ENCODE results near the gene RAB40B. TPM values are rescaled to one million over a fixed set of nuclear protein-coding genes. Genes with fewer than 3 reads are reported as not detected.

The RAB40B gene
- total and polyA plus RNA-seq, 2 experiments from 2014 or later, result 20.0 to 27.8 TPM

DNA sequence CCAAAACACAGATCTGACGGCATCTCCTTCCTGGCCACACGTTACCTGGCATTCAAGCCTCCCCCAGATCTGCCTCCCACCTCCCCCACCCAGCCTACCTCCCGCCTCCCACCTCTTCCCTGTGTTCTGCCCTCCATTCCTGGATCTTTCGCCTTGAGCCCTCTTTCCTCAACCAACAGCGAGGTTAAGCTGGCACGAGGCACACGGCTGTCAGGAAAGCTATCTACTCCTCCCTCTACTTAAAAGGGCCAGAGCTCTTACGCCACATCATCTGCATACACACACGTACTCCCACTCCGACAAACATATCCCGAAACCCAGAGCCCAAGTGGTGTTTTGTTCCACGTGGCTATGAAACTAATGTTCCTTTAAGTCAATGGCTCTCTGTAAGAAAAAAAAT, 68.3 kb downstream of the RAB40B start:
- no peaks in the 10 kb centered on the region for H3K36me3 ChIP-seq (replicated peaks; ENCODE audit: insufficient read depth, low read depth)

DNA sequence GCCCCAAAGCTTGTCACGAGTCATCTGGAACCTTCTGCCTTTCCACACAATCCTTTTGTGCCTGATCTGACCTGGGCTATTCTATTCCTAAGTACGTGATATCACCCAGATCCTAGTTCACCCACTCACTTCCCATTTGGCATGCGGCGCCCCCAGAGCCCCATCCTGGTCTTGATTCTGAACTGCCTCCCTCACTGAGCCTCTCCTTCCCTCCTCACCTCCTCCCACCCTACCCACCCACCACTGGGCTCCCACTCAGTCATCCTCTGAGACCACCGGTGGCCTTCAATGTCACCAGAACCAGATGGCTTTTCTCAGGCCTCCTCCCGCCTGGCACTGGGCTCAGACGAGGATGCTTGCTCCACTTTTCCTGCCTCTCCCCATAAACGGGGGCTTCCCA, 68.8 kb downstream of the RAB40B start:
- Histone ChIP-seq H3K27me3 (no peaks in the 10 kb centered on the region), H3K4me3 (no peak overlapping the region), H3K36me3 (replicated peaks; ENCODE audit: insufficient read depth, low read depth) (no peaks in the 10 kb centered on the region), H3K9me2 (replicated peaks; ENCODE audit: insufficient read depth) (no peaks in the 10 kb centered on the region), H3K9me3 (ENCODE audit: low read depth) (no peaks in the 10 kb centered on the region), H4K20me1 (ENCODE audit: insufficient read depth, poor library complexity, severe bottlenecking) (peaks cover 4% of the 10 kb centered on the region), H3K27ac (no peak overlapping the region), H3K79me2 (peaks cover 79% of the 10 kb centered on the region), H3K4me2 (no peak overlapping the region), H2AFZ (no peak overlapping the region), H3K4me1 (ENCODE audit: insufficient read depth) (no peaks in the 10 kb centered on the region)
- DNase-seq (ENCODE audit: low spot score), result no peak
- TF ChIP-seq, protein P1, sequence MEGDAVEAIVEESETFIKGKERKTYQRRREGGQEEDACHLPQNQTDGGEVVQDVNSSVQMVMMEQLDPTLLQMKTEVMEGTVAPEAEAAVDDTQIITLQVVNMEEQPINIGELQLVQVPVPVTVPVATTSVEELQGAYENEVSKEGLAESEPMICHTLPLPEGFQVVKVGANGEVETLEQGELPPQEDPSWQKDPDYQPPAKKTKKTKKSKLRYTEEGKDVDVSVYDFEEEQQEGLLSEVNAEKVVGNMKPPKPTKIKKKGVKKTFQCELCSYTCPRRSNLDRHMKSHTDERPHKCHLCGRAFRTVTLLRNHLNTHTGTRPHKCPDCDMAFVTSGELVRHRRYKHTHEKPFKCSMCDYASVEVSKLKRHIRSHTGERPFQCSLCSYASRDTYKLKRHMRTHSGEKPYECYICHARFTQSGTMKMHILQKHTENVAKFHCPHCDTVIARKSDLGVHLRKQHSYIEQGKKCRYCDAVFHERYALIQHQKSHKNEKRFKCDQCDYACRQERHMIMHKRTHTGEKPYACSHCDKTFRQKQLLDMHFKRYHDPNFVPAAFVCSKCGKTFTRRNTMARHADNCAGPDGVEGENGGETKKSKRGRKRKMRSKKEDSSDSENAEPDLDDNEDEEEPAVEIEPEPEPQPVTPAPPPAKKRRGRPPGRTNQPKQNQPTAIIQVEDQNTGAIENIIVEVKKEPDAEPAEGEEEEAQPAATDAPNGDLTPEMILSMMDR (IDR thresholded peaks at IDR 0.05; ENCODE audit: poor library complexity), result no peak
- TF ChIP-seq EZH2 (IDR thresholded peaks at IDR 0.05; ENCODE audit: borderline replicate concordance) (no peak), EZH2phosphoT487 (IDR thresholded peaks at IDR 0.05; ENCODE audit: low read depth, severe bottlenecking, unreplicated experiment) (no peak)
- 89% methylated on average over 6 of the region's 8 CpGs for WGBS (ENCODE audit: low lambda C conversion rate, missing lambda C conversion rate)

More for the DNA sequence above, 68.3 kb downstream of the RAB40B start:
- H3K4me3 ChIP-seq, result no peak overlapping the region
- no peaks in the 10 kb centered on the region for H3K27me3 ChIP-seq
- TF ChIP-seq EZH2phosphoT487 (IDR thresholded peaks at IDR 0.05; ENCODE audit: low read depth, severe bottlenecking, unreplicated experiment) (no peak), EZH2 (IDR thresholded peaks at IDR 0.05; ENCODE audit: borderline replicate concordance) (no peak)
- TF ChIP-seq, protein P1 (IDR thresholded peaks at IDR 0.05; ENCODE audit: poor library complexity), result no peak
- peaks cover 79% of the 10 kb centered on the region for H3K79me2 ChIP-seq
- 92% methylated on average over 12 of the region's 12 CpGs for WGBS (ENCODE audit: low lambda C conversion rate, missing lambda C conversion rate)
- H3K27ac ChIP-seq, result no peak overlapping the region
- H2AFZ ChIP-seq, result no peak overlapping the region
- no peak for DNase-seq (ENCODE audit: low spot score)
- H3K9me3 ChIP-seq (ENCODE audit: low read depth), result no peaks in the 10 kb centered on the region
- peaks cover 4% of the 10 kb centered on the region for H4K20me1 ChIP-seq (ENCODE audit: insufficient read depth, poor library complexity, severe bottlenecking)
- peaks cover 2% of the 10 kb centered on the region for H3K4me1 ChIP-seq (ENCODE audit: insufficient read depth)
- H3K4me2 ChIP-seq, result no peak overlapping the region
- H3K9me2 ChIP-seq (replicated peaks; ENCODE audit: insufficient read depth), result no peaks in the 10 kb centered on the region

- no peaks in the 10 kb centered on the region for H3K27me3 ChIP-seq
- H3K4me2 ChIP-seq, result no peak overlapping the region
- H3K79me2 ChIP-seq, result peaks cover 59% of the 10 kb centered on the region
- WGBS (ENCODE audit: low lambda C conversion rate, missing lambda C conversion rate), result 98% methylated on average over 20 of the region's 21 CpGs
- no peaks in the 10 kb centered on the region for H3K9me2 ChIP-seq (replicated peaks; ENCODE audit: insufficient read depth)
- no peak overlapping the region for H3K4me3 ChIP-seq
- TF ChIP-seq, protein P1 (IDR thresholded peaks at IDR 0.05; ENCODE audit: poor library complexity), result no peak
- no peak overlapping the region for H2AFZ ChIP-seq
- H3K4me1 ChIP-seq (ENCODE audit: insufficient read depth), result no peaks in the 10 kb centered on the region
- H3K9me3 ChIP-seq (ENCODE audit: low read depth), result no peaks in the 10 kb centered on the region
- no peak for DNase-seq (ENCODE audit: low spot score)
- H3K27ac ChIP-seq, result no peak overlapping the region
- no peaks in the 10 kb centered on the region for H3K36me3 ChIP-seq (replicated peaks; ENCODE audit: insufficient read depth, low read depth)
- peaks cover 4% of the 10 kb centered on the region for H4K20me1 ChIP-seq (ENCODE audit: insufficient read depth, poor library complexity, severe bottlenecking)
Observed at GRCh38 chr17:82627405-82627804, 71.1 kb downstream of the RAB40B start.

DNA sequence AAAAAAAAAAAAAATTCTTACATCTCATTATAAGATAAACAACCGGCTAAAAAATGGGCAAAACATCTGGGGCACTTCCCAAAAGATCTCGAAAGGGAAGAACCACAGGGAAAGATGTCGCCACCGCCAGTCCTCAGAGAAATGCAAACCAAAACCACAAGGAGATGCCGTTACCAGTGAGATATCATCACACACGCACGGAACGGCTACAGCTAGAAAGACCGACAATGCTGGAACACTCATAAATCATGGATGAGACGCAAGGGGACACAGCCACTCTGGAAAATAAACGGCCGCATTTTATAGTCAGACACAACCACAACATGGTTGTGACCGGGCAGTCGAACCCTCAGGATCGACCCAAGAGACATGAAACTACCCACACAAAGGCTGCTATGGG, 74.8 kb downstream of the RAB40B start:
- Histone ChIP-seq H3K79me2 (peaks cover 29% of the 10 kb centered on the region), H3K4me2 (no peak overlapping the region), H3K27me3 (no peaks in the 10 kb centered on the region), H3K9me2 (replicated peaks; ENCODE audit: insufficient read depth) (no peaks in the 10 kb centered on the region), H3K4me1 (ENCODE audit: insufficient read depth) (no peaks in the 10 kb centered on the region), H2AFZ (no peak overlapping the region), H3K9me3 (ENCODE audit: low read depth) (no peaks in the 10 kb centered on the region), H3K27ac (no peak overlapping the region), H3K4me3 (no peak overlapping the region), H3K36me3 (replicated peaks; ENCODE audit: insufficient read depth, low read depth) (no peaks in the 10 kb centered on the region), H4K20me1 (ENCODE audit: insufficient read depth, poor library complexity, severe bottlenecking) (peaks cover 4% of the 10 kb centered on the region)
- no peak for TF ChIP-seq EZH2phosphoT487 (IDR thresholded peaks at IDR 0.05; ENCODE audit: low read depth, severe bottlenecking, unreplicated experiment)
- no peak for TF ChIP-seq EZH2 (IDR thresholded peaks at IDR 0.05; ENCODE audit: borderline replicate concordance)
- TF ChIP-seq, protein P1 (IDR thresholded peaks at IDR 0.05; ENCODE audit: poor library complexity), result no peak
- no peak for DNase-seq (ENCODE audit: low spot score)
- WGBS (ENCODE audit: low lambda C conversion rate, missing lambda C conversion rate), result 94% methylated on average over 15 of the region's 15 CpGs

All from hepatocyte (in vitro differentiated cells).